CD4-positive, alpha-beta T cell treated with Interleukin-17A for 4 hours (primary cell): ENCODE data around the gene ARL4D.

Experiments used
- DNase-seq: peaks from one replicate; pipeline ENCODE4 v3.0.0-alpha.2; 2020; ENCODE audit warnings: mixed read lengths

Gene ARL4D

GRCh38 chr17:43431714-43432523 lies 33.1 kb downstream of the ARL4D start:
- DNase-seq: no peak

GRCh38 chr17:43434902-43435319 lies 36.1 kb downstream of the ARL4D start:
- no peak for DNase-seq

DNA sequence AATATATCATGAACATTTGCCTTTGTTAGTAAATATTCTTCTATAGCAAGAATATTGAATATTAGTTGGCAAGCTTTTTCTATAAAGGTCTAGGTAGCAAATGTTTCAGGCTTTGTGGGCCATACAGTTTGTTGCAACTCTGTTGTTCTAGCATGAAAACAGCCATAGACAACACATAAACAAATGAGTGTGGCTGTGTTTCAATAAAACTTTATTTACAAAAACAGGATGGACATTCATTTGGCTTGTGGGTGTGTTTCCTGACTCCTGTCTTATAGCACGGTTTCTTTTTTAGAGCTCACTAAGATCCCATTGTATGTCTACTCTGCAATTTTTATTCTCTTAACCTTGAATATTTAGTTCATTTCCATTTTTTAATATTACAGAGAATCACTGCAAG lies 39.0 kb downstream of the ARL4D start:
- no peak for DNase-seq

DNA sequence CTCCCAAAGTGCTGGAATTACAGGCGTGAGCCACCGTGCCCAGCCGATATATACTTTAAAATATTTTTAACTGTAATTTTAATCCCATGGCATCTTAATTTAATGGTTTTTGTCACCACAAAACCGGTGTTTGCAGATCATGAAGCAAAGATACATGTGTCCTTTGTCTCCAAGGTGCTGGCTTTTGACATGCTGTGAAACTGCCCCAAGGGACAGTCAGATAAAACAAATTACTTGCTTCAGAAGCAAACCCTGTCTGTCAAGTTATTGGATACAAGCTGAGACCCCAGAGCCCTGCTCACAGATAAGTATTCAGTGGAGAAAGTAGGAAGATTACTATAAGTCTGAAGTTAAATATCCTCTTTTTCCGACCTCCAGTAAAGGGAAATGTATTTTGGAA lies 39.8 kb downstream of the ARL4D start:
- DNase-seq: no peak

DNA sequence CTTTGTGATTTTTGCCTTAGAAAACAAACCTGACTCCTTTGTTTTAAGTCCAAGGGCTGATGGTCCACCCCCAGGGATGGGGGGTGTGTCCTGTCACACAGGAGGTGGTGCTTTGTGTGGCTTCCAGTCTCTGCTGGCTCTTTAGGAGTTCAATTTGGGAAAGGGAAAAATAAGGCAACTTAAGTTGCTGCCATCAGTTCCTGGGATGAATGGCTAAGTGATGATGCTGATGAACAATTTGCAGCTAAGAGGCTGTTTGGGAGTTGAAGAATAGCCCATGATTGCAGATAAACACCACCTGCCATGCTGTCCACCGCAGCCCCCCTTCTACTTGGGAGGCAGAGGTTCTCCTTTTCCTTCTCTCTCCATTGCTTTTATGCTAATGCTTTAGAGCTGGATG lies 40.2 kb downstream of the ARL4D start:
- no peak for DNase-seq

DNA sequence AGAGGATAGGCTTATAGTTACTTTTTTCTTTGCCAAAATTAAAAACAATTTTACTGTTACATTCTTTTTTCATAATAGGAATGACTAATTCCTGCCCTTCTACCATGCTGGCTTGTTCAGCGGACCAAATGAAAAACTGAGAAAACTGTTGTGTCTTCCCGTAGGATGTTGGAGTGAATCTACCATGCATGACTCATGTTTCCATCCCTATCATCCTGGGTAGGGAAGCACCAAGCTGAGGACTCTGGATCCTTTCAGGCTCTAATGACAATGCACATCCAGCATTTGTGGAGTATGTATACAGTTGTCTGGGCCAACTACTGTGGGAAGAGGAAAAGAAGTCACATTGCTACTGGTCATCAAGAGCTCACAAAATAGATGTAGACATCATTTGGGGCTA lies 43.9 kb downstream of the ARL4D start:
- no peak for DNase-seq

GRCh38 chr17:43443381-43443780 lies 44.6 kb downstream of the ARL4D start:
- DNase-seq: no peak

DNA sequence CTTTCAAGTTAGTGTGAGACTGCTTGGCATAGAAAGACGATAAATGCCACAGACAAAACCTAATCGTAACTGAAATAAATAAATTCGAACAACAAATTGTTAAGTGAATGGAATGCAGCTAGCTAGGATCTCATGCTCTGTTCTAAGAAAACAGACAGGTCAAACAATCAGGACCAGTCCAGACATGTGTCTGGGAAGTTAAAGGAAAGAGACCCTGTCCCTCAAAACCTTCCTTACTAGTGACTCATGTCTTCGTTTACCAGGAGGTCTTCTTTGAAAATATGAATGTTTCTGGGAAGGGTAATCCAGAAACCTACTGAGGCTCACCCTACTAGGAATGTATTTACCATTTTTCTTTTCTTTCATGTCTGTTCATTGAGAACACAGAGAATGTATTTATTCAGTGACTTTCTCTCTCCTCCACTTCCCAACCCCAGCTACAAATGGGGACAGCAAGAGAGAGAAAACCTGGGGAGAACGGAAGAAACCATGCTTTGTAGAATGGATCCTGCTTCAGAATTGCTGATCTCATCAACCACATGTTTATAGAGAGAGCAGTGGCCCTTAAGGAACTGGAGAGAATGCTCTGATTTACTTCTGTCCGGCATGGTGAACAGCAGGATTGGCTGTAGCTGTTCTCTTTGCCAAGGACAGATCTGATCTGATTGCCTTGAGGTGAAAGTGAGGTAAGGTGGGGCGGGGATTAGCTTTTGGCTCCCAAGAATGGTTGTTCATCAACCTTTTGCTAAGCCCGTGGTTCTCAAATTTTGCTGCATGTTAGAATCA lies 45.6 kb downstream of the ARL4D start:
- DNase-seq: no peak

- DNase-seq: no peak
These were observed 46.3 kb downstream of the ARL4D start for GRCh38 chr17:43445009-43445589.

- no peak for DNase-seq
These were observed 48.0 kb downstream of the ARL4D start for GRCh38 chr17:43446773-43447172.

DNA sequence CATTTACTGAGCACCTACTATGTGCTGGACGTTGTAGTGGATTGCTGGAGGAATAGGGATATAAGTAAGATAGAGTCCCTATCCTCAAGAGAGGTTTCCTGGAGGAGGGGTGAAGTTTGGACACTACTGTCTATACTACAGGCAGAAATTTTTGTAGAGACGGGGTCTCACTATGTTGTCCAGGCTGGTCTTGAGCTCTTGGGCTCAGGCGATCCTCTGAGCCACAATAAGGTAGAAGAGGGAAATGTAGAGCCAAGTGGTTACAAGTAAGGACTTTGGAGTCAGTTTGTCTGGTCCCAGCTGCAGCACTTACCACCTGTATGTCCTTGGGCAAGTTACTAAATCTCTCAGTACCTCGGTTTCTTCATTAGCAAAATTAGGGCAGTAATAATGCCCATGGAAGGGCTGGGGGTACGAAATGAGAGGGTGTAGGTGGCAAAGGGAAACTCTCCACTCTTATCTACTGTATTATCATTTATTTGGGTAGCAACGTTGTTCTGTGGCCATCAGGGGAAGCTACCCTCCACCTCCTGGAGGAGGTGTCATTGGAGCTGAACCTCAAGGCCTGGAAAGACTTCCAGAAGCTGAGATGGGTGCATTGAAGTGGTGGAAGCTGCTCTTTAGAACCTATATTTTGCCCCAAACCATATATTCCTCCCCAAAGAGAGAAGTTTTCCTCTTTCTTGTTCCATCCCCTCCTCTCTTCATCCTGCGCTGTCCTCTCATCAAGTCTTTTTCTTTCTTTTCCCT lies 50.1 kb downstream of the ARL4D start:
- no peak for DNase-seq

DNA sequence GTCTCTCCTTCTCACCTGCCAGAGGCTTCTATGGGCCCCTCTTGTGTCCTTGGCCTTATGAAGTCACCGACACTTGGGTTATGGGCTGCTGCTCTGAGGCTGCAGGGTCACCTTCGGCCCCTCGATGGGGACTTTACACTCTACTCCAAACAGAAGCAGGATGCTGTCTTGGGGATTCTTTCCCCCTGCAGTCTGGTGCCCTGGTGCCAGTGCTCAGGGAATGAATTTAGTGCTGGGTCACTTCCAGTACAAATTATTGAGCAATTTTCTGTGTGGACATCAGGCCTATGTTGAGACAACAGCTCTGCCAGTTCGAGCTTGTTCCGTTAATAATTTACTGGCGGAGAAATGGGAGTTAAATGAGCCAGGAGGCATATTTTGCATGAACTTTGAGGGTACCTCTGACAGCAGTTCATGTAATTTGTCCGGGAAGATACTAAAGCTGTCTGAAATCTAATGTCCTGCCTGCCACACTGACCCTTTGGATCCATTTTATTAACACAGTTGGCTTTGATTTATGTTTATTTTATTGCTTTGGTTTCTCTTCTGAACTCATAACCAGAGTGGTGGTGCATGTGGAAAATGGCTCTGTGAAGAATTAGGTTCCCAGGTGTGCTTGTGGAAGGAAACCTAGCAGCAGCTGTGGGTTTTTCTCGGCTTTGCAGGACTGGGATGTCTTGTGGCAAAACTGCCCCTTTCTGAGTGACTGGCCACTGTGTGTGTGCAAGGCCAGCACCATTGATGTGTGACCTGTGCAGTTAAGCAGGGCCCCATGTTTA lies 50.9 kb downstream of the ARL4D start:
- no peak for DNase-seq
